GM18498 (cell line): ENCODE results near the gene RPS24.

ENCODE experiments used
- ATAC-seq: cut with Tn5 transposase; IDR thresholded peaks from one replicate; pipeline ENCODE4 v1.9.1; 2021; ENCODE audit warnings: mild to moderate bottlenecking, moderate library complexity; ENCODE audit not compliant: unreplicated experiment

Gene RPS24

GRCh38 chr10:78025685-78026364 is 7.8 kb upstream of the RPS24 start:
- no peak for ATAC-seq

- peak; percentile 4 for ATAC-seq
Measured at GRCh38 chr10:78028438-78029268, 5.0 kb upstream of the RPS24 start.

GRCh38 chr10:78029269-78030226 is 4.1 kb upstream of the RPS24 start, which contains the start of gene POLR3A:
Gene POLR3A, minus strand, starts transcription at chr10:78029515. Its CDS starts 108 bp downstream, at chr10:78029407.
- ATAC-seq = peak; percentile 67

GRCh38 chr10:78033387-78033636 is 351 bp upstream of the RPS24 start:
- ATAC-seq = no peak

GRCh38 chr10:78035025-78035424 is 1.4 kb downstream of the RPS24 start:
- no peak for ATAC-seq

GRCh38 chr10:78035437-78035836 is 1.8 kb downstream of the RPS24 start:
- ATAC-seq = no peak

- ATAC-seq = no peak
Measured at GRCh38 chr10:78035933-78036583, 2.4 kb downstream of the RPS24 start.

GRCh38 chr10:78038105-78038504 is 4.4 kb downstream of the RPS24 start:
- no peak for ATAC-seq

- ATAC-seq = no peak
Measured at GRCh38 chr10:78038791-78039547, 5.3 kb downstream of the RPS24 start.

- ATAC-seq = no peak
Measured at GRCh38 chr10:78039743-78040142, 6.1 kb downstream of the RPS24 start.

- no peak for ATAC-seq
Measured at GRCh38 chr10:78041170-78042057, 7.8 kb downstream of the RPS24 start.

- no peak for ATAC-seq
Measured at GRCh38 chr10:78042058-78042751, 8.5 kb downstream of the RPS24 start.

GRCh38 chr10:78042752-78043104 is 9.1 kb downstream of the RPS24 start:
- no peak for ATAC-seq

GRCh38 chr10:78044179-78044578 is 10.5 kb downstream of the RPS24 start:
- no peak for ATAC-seq

- ATAC-seq = no peak
Measured at GRCh38 chr10:78044699-78045098, 11.0 kb downstream of the RPS24 start.

GRCh38 chr10:78045237-78045636 is 11.6 kb downstream of the RPS24 start:
- peak; percentile 67 for ATAC-seq

GRCh38 chr10:78045856-78046255 is 12.2 kb downstream of the RPS24 start:
- no peak for ATAC-seq

GRCh38 chr10:78046711-78047269 is 13.1 kb downstream of the RPS24 start:
- no peak for ATAC-seq
